ENCODE results near the gene SYNPO2.
"Not testable (repeated sequence)": the region's sequence is repeated elsewhere in the genome, so short reads cannot be mapped to it uniquely, and the experiment has no call there.

The SYNPO2 gene

GRCh38 chr4:118857760-118858159 lies 30.9 kb upstream of the SYNPO2 start:
- no peak overlapping the region for H3K4me3 ChIP-seq (ENCODE audit: low read depth in 1 of 2, low read length in 2 of 2)
- no peak overlapping the region for H3K9ac ChIP-seq (ENCODE audit: low read depth in 1 of 2, low read length in 2 of 2)
- H3K9me3 ChIP-seq (ENCODE audit: control insufficient read depth in 1 of 2, low read length in 2 of 2): no peaks in the 10 kb centered on the region
- H3K4me1 ChIP-seq (ENCODE audit: control insufficient read depth in 1 of 2, insufficient read depth in 2 of 2, low read length in 2 of 2): no peaks in the 10 kb centered on the region
- H3K27me3 ChIP-seq (ENCODE audit: control insufficient read depth in 1 of 2, insufficient read depth in 2 of 2, low read length in 2 of 2): no peaks in the 10 kb centered on the region
- H3K27ac ChIP-seq (ENCODE audit: low read depth, low read length): no peak overlapping the region
- H3K36me3 ChIP-seq (ENCODE audit: control insufficient read depth in 1 of 2, insufficient read depth in 2 of 2, low read length in 2 of 2): no peaks in the 10 kb centered on the region

GRCh38 chr4:118858779-118859178 lies 29.9 kb upstream of the SYNPO2 start:
- H3K9ac ChIP-seq (ENCODE audit: low read depth in 1 of 2, low read length in 2 of 2): no peak overlapping the region

GRCh38 chr4:118865091-118865708 lies 23.5 kb upstream of the SYNPO2 start:
- H3K27me3 ChIP-seq (ENCODE audit: control insufficient read depth in 1 of 2, insufficient read depth in 2 of 2, low read length in 2 of 2): no peaks in the 10 kb centered on the region
- peaks cover 0 to 6% of the 10 kb centered on the region in 2 donors for H3K4me1 ChIP-seq (ENCODE audit: control insufficient read depth in 1 of 2, insufficient read depth in 2 of 2, low read length in 2 of 2)
- H3K36me3 ChIP-seq (ENCODE audit: control insufficient read depth in 1 of 2, insufficient read depth in 2 of 2, low read length in 2 of 2): no peaks in the 10 kb centered on the region
- H3K4me3 ChIP-seq (ENCODE audit: low read depth in 1 of 2, low read length in 2 of 2): no peak overlapping the region
- H3K9me3 ChIP-seq (ENCODE audit: control insufficient read depth in 1 of 2, low read length in 2 of 2): no peaks in the 10 kb centered on the region
- H3K9ac ChIP-seq (ENCODE audit: low read depth in 1 of 2, low read length in 2 of 2): no peak overlapping the region
- no peak overlapping the region for H3K27ac ChIP-seq (ENCODE audit: low read depth, low read length)

More at GRCh38 chr4:118858779-118859178, 29.9 kb upstream of the SYNPO2 start:
- no peak overlapping the region for H3K27ac ChIP-seq (ENCODE audit: low read depth, low read length)
- no peaks in the 10 kb centered on the region for H3K27me3 ChIP-seq (ENCODE audit: control insufficient read depth in 1 of 2, insufficient read depth in 2 of 2, low read length in 2 of 2)
- no peaks in the 10 kb centered on the region for H3K36me3 ChIP-seq (ENCODE audit: control insufficient read depth in 1 of 2, insufficient read depth in 2 of 2, low read length in 2 of 2)
- no peaks in the 10 kb centered on the region for H3K9me3 ChIP-seq (ENCODE audit: control insufficient read depth in 1 of 2, low read length in 2 of 2)
- no peaks in the 10 kb centered on the region for H3K4me1 ChIP-seq (ENCODE audit: control insufficient read depth in 1 of 2, insufficient read depth in 2 of 2, low read length in 2 of 2)
- no peak overlapping the region for H3K4me3 ChIP-seq (ENCODE audit: low read depth in 1 of 2, low read length in 2 of 2)

DNA sequence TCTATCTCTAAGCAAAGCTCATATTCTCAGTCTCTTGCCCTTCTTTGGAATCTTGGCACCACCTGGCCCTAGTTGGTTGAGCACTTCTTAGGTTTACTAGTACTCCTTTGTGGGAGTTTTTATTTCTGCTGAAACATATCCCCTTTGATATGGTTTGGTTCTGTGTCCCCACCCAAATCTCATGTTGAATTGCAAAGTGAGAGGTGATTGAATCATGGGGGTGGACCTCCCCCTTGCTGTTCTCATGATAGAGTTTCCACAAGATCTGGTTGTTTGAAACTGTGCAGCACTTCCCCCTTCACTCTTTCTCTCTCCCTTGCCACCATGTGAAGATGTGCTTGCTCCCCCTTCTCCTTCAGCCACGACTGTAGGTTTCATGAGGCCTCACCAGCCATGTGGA lies 22.2 kb upstream of the SYNPO2 start:
- no peaks in the 10 kb centered on the region for H3K36me3 ChIP-seq (ENCODE audit: control insufficient read depth in 1 of 2, insufficient read depth in 2 of 2, low read length in 2 of 2)
- H3K4me3 ChIP-seq (ENCODE audit: low read depth in 1 of 2, low read length in 2 of 2): no peak overlapping the region
- no peaks in the 10 kb centered on the region for H3K27me3 ChIP-seq (ENCODE audit: control insufficient read depth in 1 of 2, insufficient read depth in 2 of 2, low read length in 2 of 2)
- H3K9me3 ChIP-seq (ENCODE audit: control insufficient read depth in 1 of 2, low read length in 2 of 2): no peaks in the 10 kb centered on the region
- peaks cover 0 to 6% of the 10 kb centered on the region in 2 donors for H3K4me1 ChIP-seq (ENCODE audit: control insufficient read depth in 1 of 2, insufficient read depth in 2 of 2, low read length in 2 of 2)
- H3K9ac ChIP-seq (ENCODE audit: low read depth in 1 of 2, low read length in 2 of 2): no peak overlapping the region
- no peak overlapping the region for H3K27ac ChIP-seq (ENCODE audit: low read depth, low read length)

- H3K27ac ChIP-seq (ENCODE audit: low read depth, low read length): no peak overlapping the region
- H3K4me1 ChIP-seq (ENCODE audit: control insufficient read depth in 1 of 2, insufficient read depth in 2 of 2, low read length in 2 of 2): peaks cover 0 to 6% of the 10 kb centered on the region in 2 donors
- no peaks in the 10 kb centered on the region for H3K9me3 ChIP-seq (ENCODE audit: control insufficient read depth in 1 of 2, low read length in 2 of 2)
- H3K4me3 ChIP-seq (ENCODE audit: low read depth in 1 of 2, low read length in 2 of 2): no peak overlapping the region
- H3K9ac ChIP-seq (ENCODE audit: low read depth in 1 of 2, low read length in 2 of 2): no peak overlapping the region
- no peaks in the 10 kb centered on the region for H3K36me3 ChIP-seq (ENCODE audit: control insufficient read depth in 1 of 2, insufficient read depth in 2 of 2, low read length in 2 of 2)
- no peaks in the 10 kb centered on the region for H3K27me3 ChIP-seq (ENCODE audit: control insufficient read depth in 1 of 2, insufficient read depth in 2 of 2, low read length in 2 of 2)
Observed at GRCh38 chr4:118867311-118868067, 21.2 kb upstream of the SYNPO2 start.

GRCh38 chr4:118869808-118870342 lies 18.8 kb upstream of the SYNPO2 start:
- no peaks in the 10 kb centered on the region for H3K36me3 ChIP-seq (ENCODE audit: control insufficient read depth in 1 of 2, insufficient read depth in 2 of 2, low read length in 2 of 2)
- H3K27me3 ChIP-seq (ENCODE audit: control insufficient read depth in 1 of 2, insufficient read depth in 2 of 2, low read length in 2 of 2): no peaks in the 10 kb centered on the region
- H3K9me3 ChIP-seq (ENCODE audit: control insufficient read depth in 1 of 2, low read length in 2 of 2): no peaks in the 10 kb centered on the region
- no peak overlapping the region for H3K27ac ChIP-seq (ENCODE audit: low read depth, low read length)
- H3K4me1 ChIP-seq (ENCODE audit: control insufficient read depth in 1 of 2, insufficient read depth in 2 of 2, low read length in 2 of 2): peaks cover 0 to 6% of the 10 kb centered on the region in 2 donors
- no peak overlapping the region for H3K4me3 ChIP-seq (ENCODE audit: low read depth in 1 of 2, low read length in 2 of 2)
- no peak overlapping the region for H3K9ac ChIP-seq (ENCODE audit: low read depth in 1 of 2, low read length in 2 of 2)

- no peaks in the 10 kb centered on the region for H3K9me3 ChIP-seq (ENCODE audit: control insufficient read depth in 1 of 2, low read length in 2 of 2)
- no peak overlapping the region for H3K4me3 ChIP-seq (ENCODE audit: low read depth in 1 of 2, low read length in 2 of 2)
- no peaks in the 10 kb centered on the region for H3K27me3 ChIP-seq (ENCODE audit: control insufficient read depth in 1 of 2, insufficient read depth in 2 of 2, low read length in 2 of 2)
- no peak overlapping the region for H3K9ac ChIP-seq (ENCODE audit: low read depth in 1 of 2, low read length in 2 of 2)
- no peaks in the 10 kb centered on the region for H3K36me3 ChIP-seq (ENCODE audit: control insufficient read depth in 1 of 2, insufficient read depth in 2 of 2, low read length in 2 of 2)
- H3K4me1 ChIP-seq (ENCODE audit: control insufficient read depth in 1 of 2, insufficient read depth in 2 of 2, low read length in 2 of 2): no peaks in the 10 kb centered on the region
- H3K27ac ChIP-seq (ENCODE audit: low read depth, low read length): no peak overlapping the region
Observed at GRCh38 chr4:118872181-118872580, 16.5 kb upstream of the SYNPO2 start.

DNA sequence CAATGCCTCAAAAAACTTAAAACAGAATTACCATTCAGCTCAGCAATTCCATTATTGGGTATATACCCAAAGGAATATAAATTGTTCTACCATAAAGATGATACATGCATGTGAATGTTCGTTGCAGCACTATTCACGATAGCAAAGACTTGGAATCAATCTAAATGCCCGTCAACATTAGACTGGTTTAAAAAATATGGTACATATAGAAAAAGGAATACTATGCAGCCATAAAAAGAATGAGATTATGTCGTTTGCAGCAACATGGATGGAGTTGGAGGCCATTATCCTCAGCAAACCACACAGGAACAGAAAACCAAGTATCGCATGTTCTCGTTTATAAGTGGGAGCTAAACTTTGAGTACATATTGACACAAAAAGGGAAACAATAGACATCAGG lies 10.9 kb upstream of the SYNPO2 start:
- no peak overlapping the region for H3K9ac ChIP-seq (ENCODE audit: low read depth in 1 of 2, low read length in 2 of 2)

DNA sequence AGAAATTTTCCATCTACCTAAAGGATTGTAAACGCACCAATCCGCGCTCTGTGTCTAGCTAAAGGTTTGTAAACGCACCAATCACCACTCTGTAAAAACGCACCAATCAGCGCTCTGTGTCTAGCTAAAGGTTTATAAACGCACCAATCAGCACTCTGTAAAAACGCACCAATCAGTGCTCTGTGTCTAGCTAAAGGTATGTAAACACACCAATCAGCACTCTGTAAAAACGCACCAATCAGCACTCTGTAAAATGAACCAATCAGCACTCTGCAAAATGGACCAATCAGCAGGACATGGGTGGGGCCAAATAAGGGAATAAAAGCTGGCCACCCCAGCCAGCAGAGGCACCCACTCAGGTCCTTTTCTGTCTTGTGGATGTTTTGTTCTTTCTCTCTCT lies 10.1 kb upstream of the SYNPO2 start:
- not testable (repeated sequence) for H3K4me3 ChIP-seq (ENCODE audit: low read depth in 1 of 2, low read length in 2 of 2); H3K4me1 ChIP-seq (ENCODE audit: control insufficient read depth in 1 of 2, insufficient read depth in 2 of 2, low read length in 2 of 2); H3K9ac ChIP-seq (ENCODE audit: low read depth in 1 of 2, low read length in 2 of 2); H3K27me3 ChIP-seq (ENCODE audit: control insufficient read depth in 1 of 2, insufficient read depth in 2 of 2, low read length in 2 of 2); H3K27ac ChIP-seq (ENCODE audit: low read depth, low read length); H3K9me3 ChIP-seq (ENCODE audit: control insufficient read depth in 1 of 2, low read length in 2 of 2); H3K36me3 ChIP-seq (ENCODE audit: control insufficient read depth in 1 of 2, insufficient read depth in 2 of 2, low read length in 2 of 2)

More for the DNA sequence above, 10.9 kb upstream of the SYNPO2 start:
- Histone ChIP-seq H3K4me3 (ENCODE audit: low read depth in 1 of 2, low read length in 2 of 2) (no peak overlapping the region), H3K27me3 (ENCODE audit: control insufficient read depth in 1 of 2, insufficient read depth in 2 of 2, low read length in 2 of 2) (no peaks in the 10 kb centered on the region), H3K36me3 (ENCODE audit: control insufficient read depth in 1 of 2, insufficient read depth in 2 of 2, low read length in 2 of 2) (no peaks in the 10 kb centered on the region), H3K4me1 (ENCODE audit: control insufficient read depth in 1 of 2, insufficient read depth in 2 of 2, low read length in 2 of 2) (no peaks in the 10 kb centered on the region), H3K27ac (ENCODE audit: low read depth, low read length) (no peak overlapping the region), H3K9me3 (ENCODE audit: control insufficient read depth in 1 of 2, low read length in 2 of 2) (no peaks in the 10 kb centered on the region)

DNA sequence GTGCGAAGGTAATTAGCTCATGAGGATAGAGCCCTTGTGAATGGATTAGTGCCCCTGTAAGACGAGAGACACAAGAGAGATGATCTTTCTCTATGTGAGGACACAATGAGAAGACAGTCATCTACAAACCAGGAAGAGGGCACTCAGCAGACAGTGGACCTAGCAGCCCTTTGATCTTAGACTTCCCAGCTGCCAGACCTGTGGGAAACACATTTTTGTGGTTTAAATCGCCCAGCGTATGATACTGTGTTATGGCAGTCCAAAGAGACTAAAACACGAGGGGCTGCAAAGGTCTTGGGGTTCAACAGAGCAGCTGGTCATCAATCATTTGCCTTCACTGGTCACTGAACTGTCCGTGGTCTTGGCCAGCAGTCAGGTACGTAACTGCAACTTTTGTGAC lies 9.2 kb upstream of the SYNPO2 start:
- no peaks in the 10 kb centered on the region for H3K9me3 ChIP-seq (ENCODE audit: control insufficient read depth in 1 of 2, low read length in 2 of 2)
- no peak overlapping the region for H3K27ac ChIP-seq (ENCODE audit: low read depth, low read length)
- H3K27me3 ChIP-seq (ENCODE audit: control insufficient read depth in 1 of 2, insufficient read depth in 2 of 2, low read length in 2 of 2): no peaks in the 10 kb centered on the region
- no peak overlapping the region for H3K4me3 ChIP-seq (ENCODE audit: low read depth in 1 of 2, low read length in 2 of 2)
- H3K4me1 ChIP-seq (ENCODE audit: control insufficient read depth in 1 of 2, insufficient read depth in 2 of 2, low read length in 2 of 2): no peaks in the 10 kb centered on the region
- H3K9ac ChIP-seq (ENCODE audit: low read depth in 1 of 2, low read length in 2 of 2): no peak overlapping the region
- H3K36me3 ChIP-seq (ENCODE audit: control insufficient read depth in 1 of 2, insufficient read depth in 2 of 2, low read length in 2 of 2): no peaks in the 10 kb centered on the region

All from duodenal mucosa (tissue), 2 donors.